ENCODE results near the gene GEMIN8.

GEMIN8 gene

DNA sequence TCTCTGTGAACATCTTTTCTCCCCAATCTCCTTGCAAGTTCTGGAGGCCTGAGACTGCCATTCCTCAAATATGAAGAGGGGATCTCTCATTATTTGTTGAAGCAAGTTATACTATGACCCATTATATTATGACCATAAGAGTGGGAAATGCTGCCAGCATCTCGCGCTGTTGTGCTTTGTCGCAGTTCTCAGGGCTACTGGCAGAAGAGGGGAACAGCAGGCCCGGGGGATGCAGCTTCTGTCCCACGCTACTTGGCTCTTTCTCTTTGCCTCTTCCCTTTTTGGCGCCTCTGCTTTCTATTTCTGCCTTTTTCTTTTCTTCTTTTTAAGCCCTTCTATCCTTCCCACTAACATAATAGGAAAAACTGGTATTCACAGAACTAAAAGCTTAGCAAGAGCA lies 64.2 kb downstream of the GEMIN8 start:
- Histone ChIP-seq H3K36me3 (ENCODE audit: control insufficient read depth in 1 of 2, insufficient read depth in 2 of 2, low read depth in 1 of 2, low read length in 2 of 2) (no peaks in the 10 kb centered on the region), H3K27ac (ENCODE audit: low read length, poor library complexity, severe bottlenecking) (no peak overlapping the region), H2BK5ac (ENCODE audit: low read depth, low read length, poor library complexity, severe bottlenecking) (no peak overlapping the region), H3K4ac (ENCODE audit: low read depth in 1 of 2, low read length in 2 of 2) (no peak overlapping the region), H4K91ac (ENCODE audit: low read length) (no peak overlapping the region), H3K4me1 (ENCODE audit: control insufficient read depth, insufficient read depth, low read depth, low read length) (no peaks in the 10 kb centered on the region), H3K27me3 (ENCODE audit: control insufficient read depth in 1 of 2, insufficient read depth in 1 of 2, low read length in 2 of 2) (peaks cover 0 to 29% of the 10 kb centered on the region in 2 experiments), H3K9me3 (ENCODE audit: control insufficient read depth, low read length) (no peaks in the 10 kb centered on the region), H2AFZ (ENCODE audit: low read depth, low read length) (no peak overlapping the region), H3K23ac (ENCODE audit: low read length in 2 of 2) (no peak overlapping the region), H3K9ac (ENCODE audit: low read length) (no peak overlapping the region), H2AK5ac (ENCODE audit: low read length, severe bottlenecking) (no peak overlapping the region), H2BK12ac (ENCODE audit: low read length in 2 of 2) (no peak overlapping the region), H3K18ac (ENCODE audit: low read depth in 1 of 2, low read length in 2 of 2) (no peak overlapping the region), H4K8ac (ENCODE audit: low read length) (no peak overlapping the region), H3K4me2 (ENCODE audit: low read length, poor library complexity, severe bottlenecking) (no peak overlapping the region), H2BK15ac (ENCODE audit: low read depth, poor library complexity, severe bottlenecking) (no peak overlapping the region), H2BK120ac (ENCODE audit: low read depth, low read length) (no peak overlapping the region), H3K4me3 (ENCODE audit: insufficient read depth in 1 of 2, low read depth in 1 of 2, low read length in 2 of 2) (no peak overlapping the region), H3K79me1 (replicated peaks; ENCODE audit: low read length, poor library complexity, severe bottlenecking) (no peaks in the 10 kb centered on the region), H3K14ac (ENCODE audit: low read length in 2 of 2) (no peak overlapping the region)
- 89% methylated on average over 4 of the region's 6 CpGs for WGBS
- no peak for DNase-seq

GRCh38 chrX:13956998-13957397 lies 72.7 kb downstream of the GEMIN8 start:
- no peak overlapping the region for H2AFZ ChIP-seq (ENCODE audit: low read depth, low read length)
- H4K8ac ChIP-seq (ENCODE audit: low read length) = no peak overlapping the region
- no peak overlapping the region for H2AK5ac ChIP-seq (ENCODE audit: low read length, severe bottlenecking)
- H2BK15ac ChIP-seq (ENCODE audit: low read depth, poor library complexity, severe bottlenecking) = no peak overlapping the region
- H3K4me3 ChIP-seq (ENCODE audit: insufficient read depth in 1 of 2, low read depth in 1 of 2, low read length in 2 of 2) = no peak overlapping the region
- no peak overlapping the region for H4K91ac ChIP-seq (ENCODE audit: low read length)
- no peaks in the 10 kb centered on the region for H3K4me1 ChIP-seq (ENCODE audit: control insufficient read depth, insufficient read depth, low read depth, low read length)
- no peaks in the 10 kb centered on the region for H3K36me3 ChIP-seq (ENCODE audit: control insufficient read depth in 1 of 2, insufficient read depth in 2 of 2, low read depth in 1 of 2, low read length in 2 of 2)
- H3K14ac ChIP-seq (ENCODE audit: low read length in 2 of 2) = no peak overlapping the region
- H3K27me3 ChIP-seq (ENCODE audit: control insufficient read depth in 1 of 2, insufficient read depth in 1 of 2, low read length in 2 of 2) = peaks cover 0 to 53% of the 10 kb centered on the region in 2 experiments
- H3K27ac ChIP-seq (ENCODE audit: low read length, poor library complexity, severe bottlenecking) = no peak overlapping the region
- no peak overlapping the region for H2BK5ac ChIP-seq (ENCODE audit: low read depth, low read length, poor library complexity, severe bottlenecking)
- no peak for DNase-seq
- H3K4ac ChIP-seq (ENCODE audit: low read depth in 1 of 2, low read length in 2 of 2) = no peak overlapping the region
- no peak overlapping the region for H3K18ac ChIP-seq (ENCODE audit: low read depth in 1 of 2, low read length in 2 of 2)
- H3K79me1 ChIP-seq (replicated peaks; ENCODE audit: low read length, poor library complexity, severe bottlenecking) = no peaks in the 10 kb centered on the region
- WGBS = 97% methylated on average over 3 of the region's 4 CpGs
- no peak overlapping the region for H3K23ac ChIP-seq (ENCODE audit: low read length in 2 of 2)
- H3K4me2 ChIP-seq (ENCODE audit: low read length, poor library complexity, severe bottlenecking) = no peak overlapping the region
- H2BK12ac ChIP-seq (ENCODE audit: low read length in 2 of 2) = no peak overlapping the region
- H3K9me3 ChIP-seq (ENCODE audit: control insufficient read depth, low read length) = no peaks in the 10 kb centered on the region
- no peak overlapping the region for H2BK120ac ChIP-seq (ENCODE audit: low read depth, low read length)
- no peak overlapping the region for H3K9ac ChIP-seq (ENCODE audit: low read length)
